ENCODE measurements around the gene PPP2CA. TPM values are rescaled to one million over a fixed set of nuclear protein-coding genes. Genes with fewer than 3 reads are reported as not detected.

The PPP2CA gene
- total and polyA plus RNA-seq, 10 of the 15 experiments (the other 5 are each of a cell fraction or from before 2014, with no cell fraction given), result 18.6 to 385 (median 134) TPM

DNA sequence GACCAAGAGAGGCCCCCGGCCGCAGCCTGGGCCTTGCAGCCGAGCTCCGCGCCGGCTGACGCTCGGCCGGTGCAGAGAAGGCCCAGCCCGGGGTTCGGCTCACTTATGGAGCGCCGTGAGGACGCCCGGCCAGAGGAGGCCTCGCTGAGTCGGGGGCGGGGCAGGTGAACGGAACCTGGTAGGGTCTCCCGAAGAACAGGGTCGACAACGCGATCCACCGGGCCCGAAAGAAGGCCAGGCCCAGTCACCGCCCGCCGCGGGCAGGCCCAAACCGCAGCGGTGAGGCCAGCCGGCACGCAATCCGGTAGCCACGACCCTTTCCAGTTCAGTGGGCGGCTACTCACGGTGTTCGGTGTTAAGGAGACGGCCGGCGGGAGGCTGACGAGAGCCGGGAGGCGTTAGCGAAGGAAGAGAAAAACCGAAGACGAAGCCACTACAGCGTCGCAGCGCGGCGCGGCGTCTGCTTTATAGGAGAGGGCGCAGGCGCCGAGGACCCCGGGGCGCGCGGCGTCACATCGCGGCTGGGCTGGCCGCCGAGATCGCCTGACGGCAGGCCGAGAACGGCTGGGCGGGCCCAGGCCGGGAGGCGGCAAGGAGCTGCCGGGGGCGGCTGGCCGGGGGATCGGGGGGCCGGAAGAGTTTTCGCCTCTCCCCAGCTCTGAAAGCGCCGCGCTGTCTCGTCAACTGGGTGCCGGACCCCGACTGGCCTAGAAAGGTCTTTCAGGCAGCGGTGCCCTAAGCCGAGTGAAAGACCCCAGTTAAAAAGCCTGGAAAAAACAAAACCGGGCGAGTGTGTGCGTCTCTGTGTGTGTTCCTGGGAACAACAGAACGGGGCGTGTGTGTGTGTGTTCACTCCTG, 49.1 kb downstream of the PPP2CA start, which contains the start of gene SKP1 (continued):
- TF ChIP-seq, protein P1, sequence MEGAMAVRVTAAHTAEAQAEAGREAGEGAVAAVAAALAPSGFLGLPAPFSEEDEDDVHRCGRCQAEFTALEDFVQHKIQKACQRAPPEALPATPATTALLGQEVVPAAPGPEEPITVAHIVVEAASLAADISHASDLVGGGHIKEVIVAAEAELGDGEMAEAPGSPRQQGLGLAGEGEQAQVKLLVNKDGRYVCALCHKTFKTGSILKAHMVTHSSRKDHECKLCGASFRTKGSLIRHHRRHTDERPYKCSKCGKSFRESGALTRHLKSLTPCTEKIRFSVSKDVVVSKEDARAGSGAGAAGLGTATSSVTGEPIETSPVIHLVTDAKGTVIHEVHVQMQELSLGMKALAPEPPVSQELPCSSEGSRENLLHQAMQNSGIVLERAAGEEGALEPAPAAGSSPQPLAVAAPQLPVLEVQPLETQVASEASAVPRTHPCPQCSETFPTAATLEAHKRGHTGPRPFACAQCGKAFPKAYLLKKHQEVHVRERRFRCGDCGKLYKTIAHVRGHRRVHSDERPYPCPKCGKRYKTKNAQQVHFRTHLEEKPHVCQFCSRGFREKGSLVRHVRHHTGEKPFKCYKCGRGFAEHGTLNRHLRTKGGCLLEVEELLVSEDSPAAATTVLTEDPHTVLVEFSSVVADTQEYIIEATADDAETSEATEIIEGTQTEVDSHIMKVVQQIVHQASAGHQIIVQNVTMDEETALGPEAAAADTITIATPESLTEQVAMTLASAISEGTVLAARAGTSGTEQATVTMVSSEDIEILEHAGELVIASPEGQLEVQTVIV (IDR thresholded peaks at IDR 0.05; ENCODE audit: borderline replicate concordance, partially characterized antibody), result no peak
- TF ChIP-seq ZNF384 (IDR thresholded peaks at IDR 0.05; ENCODE audit: borderline replicate concordance, low read depth, low read length), result no peak
- TF ChIP-seq CBX5 (IDR thresholded peaks at IDR 0.05; ENCODE audit: low read depth), result no peak
- 0 out of 2 replicates have a peak, but pooled peaks have one; percentile 8 for TF ChIP-seq HSF1 (IDR thresholded peaks at IDR 0.05; ENCODE audit: low read depth, low read length)
- TF ChIP-seq HDGF (IDR thresholded peaks at IDR 0.05), result no peak; the same call in 1 of the 2 replicates
- TF ChIP-seq ZBTB33 (IDR thresholded peaks at IDR 0.05), result no peak
- no peak for TF ChIP-seq BCL11A (IDR thresholded peaks at IDR 0.05; ENCODE audit: low read depth, low read length)
- peak; percentile 75 for TF ChIP-seq IKZF1 (conservative IDR thresholded peaks at IDR 0.05)
- no peak; the same call in none of the 2 replicates for TF ChIP-seq ZNF207 (IDR thresholded peaks at IDR 0.05; ENCODE audit: borderline replicate concordance)
- TF ChIP-seq ZSCAN29 (IDR thresholded peaks at IDR 0.05), result no peak
- TF ChIP-seq, protein P2, sequence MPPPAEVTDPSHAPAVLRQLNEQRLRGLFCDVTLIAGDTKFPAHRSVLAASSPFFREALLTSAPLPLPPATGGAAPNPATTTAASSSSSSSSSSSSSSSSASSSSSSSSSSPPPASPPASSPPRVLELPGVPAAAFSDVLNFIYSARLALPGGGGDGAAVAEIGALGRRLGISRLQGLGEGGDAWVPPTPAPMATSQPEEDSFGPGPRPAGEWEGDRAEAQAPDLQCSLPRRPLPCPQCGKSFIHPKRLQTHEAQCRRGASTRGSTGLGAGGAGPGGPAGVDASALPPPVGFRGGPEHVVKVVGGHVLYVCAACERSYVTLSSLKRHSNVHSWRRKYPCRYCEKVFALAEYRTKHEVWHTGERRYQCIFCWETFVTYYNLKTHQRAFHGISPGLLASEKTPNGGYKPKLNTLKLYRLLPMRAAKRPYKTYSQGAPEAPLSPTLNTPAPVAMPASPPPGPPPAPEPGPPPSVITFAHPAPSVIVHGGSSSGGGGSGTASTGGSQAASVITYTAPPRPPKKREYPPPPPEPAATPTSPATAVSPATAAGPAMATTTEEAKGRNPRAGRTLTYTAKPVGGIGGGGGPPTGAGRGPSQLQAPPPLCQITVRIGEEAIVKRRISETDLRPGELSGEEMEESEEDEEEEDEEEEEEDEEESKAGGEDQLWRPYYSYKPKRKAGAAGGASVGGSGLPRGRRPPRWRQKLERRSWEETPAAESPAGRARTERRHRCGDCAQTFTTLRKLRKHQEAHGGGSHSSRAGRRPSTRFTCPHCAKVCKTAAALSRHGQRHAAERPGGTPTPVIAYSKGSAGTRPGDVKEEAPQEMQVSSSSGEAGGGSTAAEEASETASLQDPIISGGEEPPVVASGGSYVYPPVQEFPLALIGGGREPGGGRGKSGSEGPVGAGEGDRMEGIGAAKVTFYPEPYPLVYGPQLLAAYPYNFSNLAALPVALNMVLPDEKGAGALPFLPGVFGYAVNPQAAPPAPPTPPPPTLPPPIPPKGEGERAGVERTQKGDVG (CRISPR knock-in tag; IDR thresholded peaks at IDR 0.05), result no peak
- TF ChIP-seq ZNF622 (IDR thresholded peaks at IDR 0.05), result no peak
- TF ChIP-seq, protein P3, sequence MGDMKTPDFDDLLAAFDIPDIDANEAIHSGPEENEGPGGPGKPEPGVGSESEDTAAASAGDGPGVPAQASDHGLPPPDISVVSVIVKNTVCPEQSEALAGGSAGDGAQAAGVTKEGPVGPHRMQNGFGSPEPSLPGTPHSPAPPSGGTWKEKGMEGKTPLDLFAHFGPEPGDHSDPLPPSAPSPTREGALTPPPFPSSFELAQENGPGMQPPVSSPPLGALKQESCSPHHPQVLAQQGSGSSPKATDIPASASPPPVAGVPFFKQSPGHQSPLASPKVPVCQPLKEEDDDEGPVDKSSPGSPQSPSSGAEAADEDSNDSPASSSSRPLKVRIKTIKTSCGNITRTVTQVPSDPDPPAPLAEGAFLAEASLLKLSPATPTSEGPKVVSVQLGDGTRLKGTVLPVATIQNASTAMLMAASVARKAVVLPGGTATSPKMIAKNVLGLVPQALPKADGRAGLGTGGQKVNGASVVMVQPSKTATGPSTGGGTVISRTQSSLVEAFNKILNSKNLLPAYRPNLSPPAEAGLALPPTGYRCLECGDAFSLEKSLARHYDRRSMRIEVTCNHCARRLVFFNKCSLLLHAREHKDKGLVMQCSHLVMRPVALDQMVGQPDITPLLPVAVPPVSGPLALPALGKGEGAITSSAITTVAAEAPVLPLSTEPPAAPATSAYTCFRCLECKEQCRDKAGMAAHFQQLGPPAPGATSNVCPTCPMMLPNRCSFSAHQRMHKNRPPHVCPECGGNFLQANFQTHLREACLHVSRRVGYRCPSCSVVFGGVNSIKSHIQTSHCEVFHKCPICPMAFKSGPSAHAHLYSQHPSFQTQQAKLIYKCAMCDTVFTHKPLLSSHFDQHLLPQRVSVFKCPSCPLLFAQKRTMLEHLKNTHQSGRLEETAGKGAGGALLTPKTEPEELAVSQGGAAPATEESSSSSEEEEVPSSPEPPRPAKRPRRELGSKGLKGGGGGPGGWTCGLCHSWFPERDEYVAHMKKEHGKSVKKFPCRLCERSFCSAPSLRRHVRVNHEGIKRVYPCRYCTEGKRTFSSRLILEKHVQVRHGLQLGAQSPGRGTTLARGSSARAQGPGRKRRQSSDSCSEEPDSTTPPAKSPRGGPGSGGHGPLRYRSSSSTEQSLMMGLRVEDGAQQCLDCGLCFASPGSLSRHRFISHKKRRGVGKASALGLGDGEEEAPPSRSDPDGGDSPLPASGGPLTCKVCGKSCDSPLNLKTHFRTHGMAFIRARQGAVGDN (IDR thresholded peaks at IDR 0.05), result peak; percentile 94
- TF ChIP-seq LARP7 (IDR thresholded peaks at IDR 0.05), result peak; percentile 83
- TF ChIP-seq SRF (IDR thresholded peaks at IDR 0.05; ENCODE audit: low read depth in 2 of 2, low read length in 2 of 2), result no peak

Data from GM12878 (cell line).